Measurements from ENCODE around the gene AUTS2. TPM values are rescaled to one million over a fixed set of nuclear protein-coding genes. Genes with fewer than 3 reads are reported as not detected.

The AUTS2 gene
- total RNA-seq, 6 experiments from 2014 or later, result 10.4 to 32.0 (median 19.3) TPM

- ATAC-seq (no peak), DNase-seq (no peak)
- WGBS (ENCODE audit: insufficient coverage, low coverage, low lambda C conversion rate, missing lambda C conversion rate), result 87% methylated on average over 5 of the region's 5 CpGs
- peaks cover 0 to 5% (median 3%) of the 10 kb centered on the region in 4 donors for H3K4me1 ChIP-seq
- no peaks in the 10 kb centered on the region for H3K36me3 ChIP-seq
- H3K4me3 ChIP-seq, result no peak overlapping the region
- no peaks in the 10 kb centered on the region for H3K9me3 ChIP-seq
- no peak overlapping the region for H3K27ac ChIP-seq
- H3K27me3 ChIP-seq, result no peaks in the 10 kb centered on the region
- TF ChIP-seq POLR2A (IDR thresholded peaks at IDR 0.05) (no peak), CTCF (IDR thresholded peaks at IDR 0.05) (no peak)
- intact Hi-C loops (cut with DNase I), result no loop called here
These were observed 103.0 kb downstream of the AUTS2 start for GRCh38 chr7:69701288-69701687.

GRCh38 chr7:69702357-69702756 is 104.1 kb downstream of the AUTS2 start:
- DNase-seq, result no peak
- intact Hi-C loops (cut with DNase I), result no loop called here
- WGBS (ENCODE audit: insufficient coverage, low coverage, low lambda C conversion rate, missing lambda C conversion rate), result 69% methylated on average over 1 of the region's 1 CpG
- Histone ChIP-seq H3K9me3 (no peaks in the 10 kb centered on the region), H3K27me3 (no peaks in the 10 kb centered on the region), H3K4me3 (no peak overlapping the region), H3K27ac (no peak overlapping the region), H3K36me3 (no peaks in the 10 kb centered on the region), H3K4me1 (peaks cover 0 to 5% (median 3%) of the 10 kb centered on the region in 4 donors)
- no peak for ATAC-seq
- no peak for TF ChIP-seq CTCF (IDR thresholded peaks at IDR 0.05)
- TF ChIP-seq POLR2A (IDR thresholded peaks at IDR 0.05), result no peak

DNA sequence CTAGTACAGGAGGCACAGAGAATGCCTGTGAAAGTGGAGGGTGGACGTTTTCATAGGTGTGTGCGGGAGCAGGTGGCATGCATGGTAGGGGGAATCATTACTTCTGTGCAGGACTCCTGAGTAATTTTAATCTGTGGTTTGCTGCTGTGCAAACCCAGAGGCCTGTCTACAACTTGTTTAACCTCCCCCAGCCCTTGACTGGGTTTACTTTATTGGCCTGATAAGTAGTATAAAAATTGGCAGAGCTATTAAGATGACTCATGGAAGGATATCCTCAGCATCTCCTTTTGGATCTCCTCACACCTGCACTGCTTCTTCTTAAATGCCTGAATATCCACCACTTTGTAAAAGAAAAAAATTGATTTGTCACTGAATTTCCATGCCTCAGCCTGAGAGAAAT is 104.8 kb downstream of the AUTS2 start:
- no peak for DNase-seq

DNA sequence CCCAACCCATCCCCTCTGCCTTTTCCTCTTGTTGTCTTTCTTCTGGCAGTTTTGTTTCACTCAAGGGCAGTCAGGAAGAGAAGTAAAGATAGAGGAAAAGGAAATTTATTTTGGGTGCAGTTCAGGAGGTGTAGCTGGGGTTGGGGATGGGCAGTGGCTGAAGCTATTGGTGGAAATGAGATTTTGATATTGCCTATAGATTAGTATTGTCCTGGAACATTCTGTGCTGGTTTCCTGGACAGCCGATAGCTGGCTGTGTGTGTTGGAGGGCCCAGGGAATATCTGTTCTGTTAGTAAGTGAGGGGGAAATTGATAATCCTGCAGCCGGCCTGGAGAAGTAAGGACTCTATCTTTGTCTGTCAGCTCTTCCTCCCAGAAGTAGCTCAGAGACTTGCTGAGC is 107.8 kb downstream of the AUTS2 start:
- Histone ChIP-seq H3K4me3 (no peak overlapping the region), H3K27me3 (no peaks in the 10 kb centered on the region), H3K9me3 (no peaks in the 10 kb centered on the region), H3K36me3 (no peaks in the 10 kb centered on the region), H3K27ac (no peak overlapping the region), H3K4me1 (no peaks in the 10 kb centered on the region)
- TF ChIP-seq POLR2A (IDR thresholded peaks at IDR 0.05) (no peak), CTCF (IDR thresholded peaks at IDR 0.05) (no peak)
- no peak for DNase-seq
- peak in 1 of 4 donors; percentile 41 for ATAC-seq
- intact Hi-C loops (cut with DNase I), result no loop called here
- 69% methylated on average over 2 of the region's 2 CpGs for WGBS (ENCODE audit: insufficient coverage, low coverage, low lambda C conversion rate, missing lambda C conversion rate)

More for the DNA sequence above, 104.8 kb downstream of the AUTS2 start:
- no peak for TF ChIP-seq POLR2A (IDR thresholded peaks at IDR 0.05)
- TF ChIP-seq CTCF (IDR thresholded peaks at IDR 0.05), result no peak
- Histone ChIP-seq H3K4me1 (peaks cover 0 to 5% (median 2%) of the 10 kb centered on the region in 4 donors), H3K36me3 (no peaks in the 10 kb centered on the region), H3K27ac (no peak overlapping the region), H3K9me3 (no peaks in the 10 kb centered on the region), H3K4me3 (no peak overlapping the region), H3K27me3 (no peaks in the 10 kb centered on the region)
- intact Hi-C loops (cut with DNase I), result no loop called here
- ATAC-seq, result no peak
- 25% methylated on average over 2 of the region's 2 CpGs for WGBS (ENCODE audit: insufficient coverage, low coverage, low lambda C conversion rate, missing lambda C conversion rate)

DNA sequence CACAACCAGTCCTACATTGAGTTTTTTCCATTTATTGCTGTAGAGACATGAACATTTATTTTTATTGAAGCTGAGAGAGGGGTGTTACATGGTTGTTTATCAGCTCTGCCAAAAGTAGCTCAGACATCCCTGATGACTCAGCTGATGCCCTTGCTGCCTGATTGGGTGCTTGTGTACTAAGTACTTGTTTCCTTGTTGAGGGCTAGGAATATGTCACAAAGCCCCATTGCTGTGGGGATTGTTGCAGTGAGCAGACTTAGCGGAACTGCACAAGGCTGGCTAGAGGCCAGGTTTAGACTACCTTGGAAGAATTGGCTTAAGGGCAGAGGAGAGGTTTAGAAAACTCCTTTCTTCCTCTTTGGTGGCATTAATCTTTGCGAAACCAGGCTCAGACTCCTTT is 110.6 kb downstream of the AUTS2 start:
- 66% methylated on average over 2 of the region's 2 CpGs for WGBS (ENCODE audit: insufficient coverage, low coverage, low lambda C conversion rate, missing lambda C conversion rate)

More for the DNA sequence above, 110.6 kb downstream of the AUTS2 start:
- Histone ChIP-seq H3K4me3 (no peak overlapping the region), H3K27ac (no peak overlapping the region), H3K4me1 (no peaks in the 10 kb centered on the region), H3K9me3 (no peaks in the 10 kb centered on the region), H3K36me3 (no peaks in the 10 kb centered on the region), H3K27me3 (no peaks in the 10 kb centered on the region)
- ATAC-seq, result no peak
- DNase-seq, result no peak
- intact Hi-C loops (cut with DNase I), result no loop called here
- TF ChIP-seq CTCF (IDR thresholded peaks at IDR 0.05) (no peak), POLR2A (IDR thresholded peaks at IDR 0.05) (no peak)
